GM18498 (cell line): ENCODE data around the gene PRKAR1B.

Experiments used
- ATAC-seq: cut with Tn5 transposase; IDR thresholded peaks from one replicate; pipeline ENCODE4 v1.9.1; 2021; ENCODE audit warnings: mild to moderate bottlenecking, moderate library complexity; ENCODE audit not compliant: unreplicated experiment

The PRKAR1B gene

DNA sequence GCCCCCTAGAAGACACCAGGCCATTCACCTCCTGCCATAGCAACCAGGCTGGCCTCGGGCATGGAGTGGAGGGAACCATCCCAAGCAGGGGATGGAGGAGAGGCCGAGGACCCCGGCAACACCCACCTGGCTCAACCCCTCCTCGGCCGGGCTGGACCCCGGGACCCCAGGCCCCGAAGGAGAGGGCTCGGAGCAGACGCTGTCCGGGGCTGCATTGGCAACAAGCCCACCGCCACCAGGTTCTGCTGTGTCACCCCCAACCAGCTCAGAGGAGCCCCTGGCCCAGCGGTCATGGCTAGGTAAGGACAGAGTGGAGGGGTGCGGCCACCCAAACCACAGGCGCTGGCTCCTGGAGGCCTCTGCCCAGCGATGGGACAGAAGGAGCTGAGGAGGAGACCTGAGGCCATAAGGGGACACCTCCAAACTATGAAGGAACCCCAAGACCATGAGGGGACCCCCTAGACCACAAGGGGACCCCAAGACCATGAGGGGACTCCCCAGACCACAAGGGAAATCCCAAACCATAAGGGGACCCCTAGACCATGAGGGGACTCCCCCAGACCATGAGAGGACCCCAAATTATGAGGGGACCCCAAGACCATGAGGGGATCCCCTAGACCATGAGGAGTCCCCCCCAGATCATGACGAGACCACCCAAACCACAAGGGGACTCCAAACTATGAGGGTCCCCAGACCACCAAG is 132.7 kb downstream of the PRKAR1B start:
- no peak for ATAC-seq

DNA sequence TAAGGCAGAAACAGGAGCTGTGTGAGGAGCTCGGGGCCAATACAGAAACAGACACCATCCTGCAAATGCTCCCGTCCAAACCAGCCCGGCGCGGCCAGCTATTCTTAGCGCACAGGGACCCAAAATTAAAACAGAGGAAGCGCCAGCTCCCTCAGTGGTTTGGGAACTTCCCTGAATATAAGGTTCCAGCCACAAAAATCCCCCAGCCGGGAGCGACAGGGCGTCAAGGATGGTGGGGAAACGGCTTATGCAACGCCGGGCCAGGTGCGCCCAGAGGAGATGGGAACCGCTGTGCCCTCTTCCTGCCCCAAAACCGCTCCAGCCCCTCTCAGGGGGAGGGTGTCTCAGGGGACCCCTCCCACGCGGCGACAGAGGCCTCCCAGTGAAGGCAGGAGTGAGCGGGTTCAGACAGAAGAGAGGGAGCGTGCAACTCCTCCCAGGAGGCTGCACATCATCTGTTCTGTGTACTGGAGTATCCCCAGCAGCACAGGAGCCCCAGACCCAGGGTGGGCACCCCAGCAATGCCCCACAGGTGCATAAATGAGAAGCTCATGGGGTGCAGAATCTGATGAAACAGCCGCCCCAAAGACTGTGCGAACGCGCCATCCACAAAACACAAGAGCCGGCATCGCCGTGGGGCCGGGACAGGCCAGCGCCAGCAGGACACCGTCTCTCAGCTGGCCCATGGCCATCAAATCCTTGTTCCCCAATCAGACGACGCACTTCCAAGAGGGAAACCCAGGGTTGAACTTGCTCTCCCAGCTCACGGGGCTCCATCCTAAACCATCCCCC is 133.6 kb downstream of the PRKAR1B start:
- ATAC-seq, result no peak

DNA sequence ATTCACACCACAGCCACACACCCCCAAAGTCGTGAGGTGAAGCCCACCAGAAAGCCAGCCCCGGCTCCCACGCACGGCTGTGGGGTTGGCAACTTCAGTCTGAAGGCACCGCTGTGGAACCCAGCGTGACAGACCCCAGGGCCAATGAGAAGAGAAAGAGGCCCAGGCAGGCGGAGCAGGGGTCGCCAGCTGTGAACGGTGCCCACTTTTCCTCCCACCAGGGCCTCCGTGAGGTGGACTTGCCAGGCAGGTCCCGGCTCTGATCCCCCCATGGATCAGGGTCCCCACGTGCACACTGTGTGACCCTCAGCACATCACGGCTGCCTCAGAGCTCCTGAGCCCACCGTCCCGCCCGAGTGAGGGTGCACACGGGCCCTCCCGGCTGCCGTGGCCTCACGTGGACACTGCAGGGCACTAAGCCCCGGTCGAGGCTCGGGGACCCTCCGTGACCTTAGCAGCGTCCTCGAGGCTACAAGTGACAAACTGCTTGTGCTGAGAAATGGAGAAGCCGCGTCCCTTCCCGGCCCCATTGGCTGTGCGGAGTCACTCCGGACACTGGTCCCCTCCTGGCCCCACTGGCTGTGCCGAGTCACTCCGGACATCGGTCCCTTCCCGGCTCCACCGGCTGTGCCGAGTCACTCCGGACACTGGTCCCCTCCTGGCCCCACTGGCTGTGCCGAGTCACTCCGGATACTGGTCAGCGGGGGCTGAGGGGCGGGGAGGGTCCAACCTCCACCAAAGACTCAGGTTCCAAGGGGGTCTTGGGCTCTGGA is 135.0 kb downstream of the PRKAR1B start:
- ATAC-seq, result no peak

DNA sequence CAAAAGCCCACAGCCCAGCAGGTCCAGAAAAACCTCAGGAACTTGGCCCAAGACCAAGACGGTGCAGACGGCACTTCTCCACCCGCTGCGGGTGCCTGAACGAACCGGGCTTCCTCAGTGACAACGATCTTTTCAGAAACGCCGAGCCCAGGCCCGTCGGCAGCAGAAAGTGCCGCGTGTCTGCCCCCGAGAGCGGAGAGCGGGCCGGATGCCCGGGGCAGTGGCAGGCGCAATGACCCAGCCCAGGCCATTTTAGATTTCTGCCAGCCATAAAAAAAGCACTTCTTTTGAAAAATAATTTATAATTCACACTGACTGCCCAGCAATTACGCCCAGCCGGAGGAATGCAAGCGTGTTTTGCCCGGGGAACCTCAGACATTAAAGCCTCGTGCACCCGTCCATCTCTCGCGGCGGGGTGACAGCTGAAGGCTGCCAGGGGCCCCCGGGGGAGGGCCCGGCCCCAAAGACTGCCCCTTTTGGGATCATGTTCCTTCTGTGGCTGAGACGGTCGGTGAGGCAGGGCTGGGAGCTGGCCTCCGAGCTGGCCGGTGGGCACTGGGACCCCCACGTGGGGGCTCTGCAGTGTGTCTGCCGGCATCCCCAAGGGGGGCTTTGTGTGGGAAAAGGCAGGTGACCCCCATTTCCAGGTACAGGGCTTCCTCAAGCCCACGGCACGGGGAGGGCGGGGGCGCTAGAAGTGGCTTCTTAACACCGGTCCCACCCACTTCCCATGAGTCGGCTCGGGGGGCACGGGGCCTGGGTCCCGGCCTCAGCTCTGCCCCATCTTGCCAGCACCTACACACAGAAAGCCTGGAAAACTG is 136.1 kb downstream of the PRKAR1B start:
- no peak for ATAC-seq

DNA sequence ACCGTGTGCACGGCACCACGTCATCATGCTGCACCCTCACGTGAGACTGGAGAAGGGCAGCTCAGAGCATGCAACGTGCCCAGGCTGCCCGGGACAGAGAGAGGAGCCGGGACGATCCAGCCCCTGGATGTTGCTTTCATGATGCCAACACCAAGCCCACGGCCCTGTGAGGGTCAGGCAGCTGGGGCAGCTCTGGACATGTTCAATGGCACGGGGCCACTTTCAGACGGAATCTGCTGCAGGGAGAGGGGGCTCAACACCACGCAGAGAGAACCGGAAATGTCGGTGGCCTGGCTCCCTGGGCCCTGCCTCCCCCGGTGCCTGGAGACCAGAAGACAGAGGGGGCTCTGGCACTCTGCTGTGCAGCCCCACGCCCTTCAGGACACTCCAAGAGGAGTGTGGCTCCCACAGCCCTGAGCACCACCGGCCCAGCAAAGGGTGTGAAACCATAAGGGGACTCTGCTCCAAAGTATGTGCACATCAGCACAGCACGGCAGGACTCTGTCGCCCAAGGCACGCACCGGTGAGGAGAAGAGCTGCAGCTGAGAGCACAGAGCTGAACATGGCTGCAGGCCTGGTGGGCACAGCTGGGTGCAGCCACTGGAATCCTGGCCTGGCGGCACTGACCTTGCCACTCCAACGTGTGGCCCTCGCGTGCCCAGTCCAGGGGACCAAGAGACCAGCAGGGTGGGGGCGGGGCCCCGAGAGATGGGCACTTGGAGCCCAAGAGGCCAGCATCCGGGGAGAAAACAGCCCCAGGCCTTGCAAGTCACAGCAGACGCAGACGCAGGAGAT is 137.1 kb downstream of the PRKAR1B start:
- ATAC-seq, result no peak

DNA sequence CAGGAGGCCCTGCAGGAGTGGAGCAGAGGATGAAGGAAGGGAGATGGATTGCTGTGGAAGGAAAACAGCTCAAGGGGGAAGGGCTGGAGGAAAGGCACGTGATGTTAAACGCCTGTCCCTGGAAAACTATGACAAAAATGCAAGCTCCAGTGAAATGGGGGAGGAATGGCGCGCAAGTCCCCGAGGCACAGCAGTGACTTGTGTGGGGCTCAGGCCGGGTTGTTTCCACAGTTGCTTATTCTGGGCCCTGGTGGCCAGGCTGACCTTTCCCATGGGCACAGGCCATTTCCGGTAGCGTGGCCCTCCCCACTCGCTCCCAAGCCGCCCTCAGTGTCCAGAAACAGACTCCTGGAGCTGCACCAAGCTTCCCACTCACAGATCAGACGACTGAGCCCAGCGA is 139.3 kb downstream of the PRKAR1B start:
- no peak for ATAC-seq

DNA sequence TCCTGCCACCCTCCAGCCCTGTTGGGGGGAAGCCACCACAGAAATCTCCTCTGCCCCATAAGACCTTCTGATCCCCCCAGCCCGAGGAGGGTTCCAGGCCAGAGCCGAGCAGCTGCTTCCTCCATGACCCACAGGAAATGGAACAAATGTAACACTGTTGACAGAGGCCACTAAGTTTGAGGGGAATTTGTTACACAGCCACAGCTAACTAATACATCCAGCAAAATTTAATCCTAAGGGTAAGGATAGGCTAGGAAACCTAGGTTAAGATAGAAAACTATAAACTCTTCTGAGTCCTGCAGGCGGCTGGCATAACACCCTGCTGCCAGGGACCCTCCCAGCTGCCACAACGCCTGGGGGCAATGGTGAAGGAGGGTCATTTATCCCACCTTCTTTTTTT is 140.6 kb downstream of the PRKAR1B start:
- no peak for ATAC-seq

DNA sequence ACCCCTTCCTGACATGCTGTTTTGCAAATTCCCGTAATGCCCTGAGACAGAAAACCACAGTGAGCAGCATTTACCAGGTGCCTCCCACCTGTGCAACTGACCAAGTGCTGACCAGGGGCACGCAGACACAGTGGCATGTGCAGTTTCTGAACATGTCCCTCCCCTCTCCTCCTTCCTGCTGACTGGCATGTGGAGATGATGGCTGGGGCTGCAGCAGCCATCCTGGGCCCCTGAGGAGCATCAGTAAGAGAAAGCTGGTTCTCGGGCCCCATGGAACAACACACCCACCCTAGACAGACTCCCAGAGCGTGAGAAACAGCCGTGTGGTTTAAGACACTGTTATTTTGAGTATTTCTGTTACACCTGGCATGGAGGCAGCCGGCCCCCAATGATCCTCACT is 141.2 kb downstream of the PRKAR1B start:
- ATAC-seq, result no peak

DNA sequence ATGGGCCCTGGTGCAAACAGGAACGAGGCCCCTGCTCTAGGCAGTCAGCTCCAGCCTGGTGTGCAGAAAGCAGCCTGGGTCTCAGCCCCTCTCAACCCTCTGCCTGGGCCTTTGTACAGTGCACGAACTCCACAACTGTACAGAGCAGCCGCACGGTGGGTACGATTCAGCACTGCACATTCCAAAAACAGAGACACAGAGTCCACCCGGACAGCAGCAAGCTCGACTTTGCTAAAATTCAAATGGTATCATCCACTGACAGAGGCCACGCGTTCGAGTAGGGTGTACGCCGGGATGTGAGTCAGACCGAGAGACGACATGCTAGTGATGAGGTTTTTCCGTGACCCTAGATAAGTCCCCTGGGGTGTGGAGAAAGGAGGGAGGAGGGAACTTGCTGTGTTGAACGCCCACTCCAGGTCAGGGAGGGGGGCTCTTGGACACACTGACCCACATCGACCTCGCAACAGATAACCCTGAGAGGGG is 141.8 kb downstream of the PRKAR1B start:
- ATAC-seq, result no peak

DNA sequence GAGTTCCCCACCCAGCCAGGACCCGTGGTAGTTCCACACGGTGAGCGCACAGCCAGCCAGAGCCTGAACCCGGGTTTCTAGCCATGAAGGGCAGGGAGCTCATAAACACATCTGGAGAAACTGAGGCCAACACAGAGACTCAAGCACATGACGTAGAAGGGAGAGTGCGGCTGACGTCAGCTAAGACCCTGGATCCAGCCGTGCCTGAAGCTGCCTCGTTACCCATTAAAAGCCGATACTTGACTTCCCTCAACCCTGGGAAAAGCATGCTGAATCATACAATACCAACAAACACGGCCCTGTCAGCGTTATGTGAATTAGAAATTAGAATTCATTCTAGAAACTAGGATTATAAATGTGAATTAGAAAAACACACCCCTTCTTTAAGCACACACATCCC is 142.3 kb downstream of the PRKAR1B start:
- ATAC-seq, result no peak

DNA sequence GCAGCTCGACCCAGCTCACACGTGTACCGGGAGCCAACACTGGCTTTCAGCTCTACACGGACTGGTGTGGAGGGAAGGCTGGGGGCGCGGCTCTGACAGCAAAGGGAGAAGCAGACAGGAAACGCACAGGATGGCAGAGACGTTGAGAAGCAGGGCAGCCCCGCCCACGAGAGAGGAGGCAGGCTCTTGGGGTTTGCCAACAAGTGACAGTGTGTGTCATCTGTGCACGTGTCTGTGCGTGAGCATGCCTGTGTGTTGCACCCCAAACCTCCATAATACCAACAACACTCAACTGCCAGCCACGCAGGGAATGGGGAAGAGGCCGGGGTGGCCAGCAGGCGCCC is 143.0 kb downstream of the PRKAR1B start:
- no peak for ATAC-seq

DNA sequence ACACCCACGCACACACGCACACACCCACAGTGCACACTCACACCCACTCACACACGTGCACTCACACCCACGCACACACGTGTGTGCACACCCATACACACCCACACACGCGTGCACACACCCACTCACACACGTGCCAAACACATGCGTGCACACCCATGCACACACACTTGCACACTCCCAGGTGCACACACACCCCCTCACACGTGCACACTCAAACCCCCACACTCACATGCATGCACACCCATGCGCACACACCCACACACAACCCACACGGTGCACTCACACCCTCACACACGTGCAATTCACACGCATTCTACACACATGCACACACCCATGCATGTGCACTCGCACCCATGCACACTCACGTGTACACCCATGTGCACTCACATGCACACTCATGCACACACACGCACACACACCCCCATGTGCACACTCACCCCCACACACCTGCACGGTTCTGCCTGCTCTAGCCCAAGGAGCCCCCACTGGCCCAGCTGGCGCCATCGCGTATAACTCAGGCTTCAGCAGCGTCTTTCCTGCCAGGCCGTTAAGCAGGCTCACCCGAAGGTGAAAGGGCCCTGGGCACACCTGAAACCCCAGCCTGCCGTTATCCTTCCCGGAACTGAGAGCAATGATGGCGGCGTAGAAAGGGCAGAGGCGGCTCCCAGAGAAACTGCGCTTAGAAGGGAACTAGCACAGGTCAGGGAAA is 143.5 kb downstream of the PRKAR1B start:
- ATAC-seq, result no peak

DNA sequence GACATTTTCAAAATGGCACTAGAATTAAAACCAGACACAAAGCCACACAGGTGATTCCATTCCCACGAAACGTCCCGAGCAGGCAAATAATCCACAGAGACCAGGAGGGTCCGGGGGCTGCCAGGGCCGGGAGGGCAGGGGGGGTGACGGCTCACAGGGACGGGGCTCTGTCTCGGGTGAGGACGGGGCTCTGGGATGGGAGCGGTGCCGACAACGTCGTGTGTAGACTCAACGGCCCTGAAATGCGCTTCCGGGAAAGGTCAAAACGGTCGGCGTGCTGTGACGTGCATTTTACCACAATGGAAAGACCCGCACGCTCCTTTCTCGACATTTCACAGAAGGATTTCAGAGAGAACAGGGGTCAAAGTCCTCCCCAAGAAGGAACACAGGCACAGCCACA is 144.2 kb downstream of the PRKAR1B start:
- ATAC-seq, result no peak

DNA sequence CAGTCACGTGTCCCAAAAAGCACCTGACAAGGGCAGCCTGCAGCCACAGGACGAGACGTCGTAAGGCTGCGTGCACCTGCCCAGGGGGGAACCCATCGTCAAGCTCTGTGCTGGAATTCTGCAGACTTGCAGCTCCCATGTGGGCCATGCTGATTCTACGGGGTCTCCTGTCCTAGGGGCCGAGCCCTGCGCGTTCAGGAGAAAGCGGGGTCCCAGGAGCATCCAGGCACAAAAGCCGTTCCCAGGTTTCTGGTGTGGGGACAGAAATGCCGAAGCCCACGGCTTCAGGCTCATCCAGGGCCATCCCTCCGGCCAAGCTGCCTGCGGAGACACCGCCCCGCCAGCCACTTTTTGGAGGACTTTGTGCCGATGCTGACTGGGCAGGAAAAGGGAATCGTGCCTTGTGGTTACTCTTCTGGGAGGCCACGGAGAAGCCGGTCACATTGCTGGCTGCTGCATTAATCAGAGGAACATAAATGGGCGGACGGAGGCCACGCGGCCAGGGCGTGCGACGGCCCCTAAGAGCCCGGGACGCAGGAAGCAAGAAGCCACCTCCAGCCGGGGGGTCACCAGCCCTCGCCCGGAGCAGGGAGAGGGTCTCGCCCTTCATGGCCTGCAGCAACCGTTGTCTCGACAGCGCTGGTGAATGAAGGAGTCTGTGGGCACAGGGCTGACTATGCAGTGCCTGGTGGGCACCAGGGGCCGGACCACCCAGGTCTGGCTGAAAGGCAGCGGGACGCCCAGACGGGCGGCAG is 144.8 kb downstream of the PRKAR1B start:
- no peak for ATAC-seq

DNA sequence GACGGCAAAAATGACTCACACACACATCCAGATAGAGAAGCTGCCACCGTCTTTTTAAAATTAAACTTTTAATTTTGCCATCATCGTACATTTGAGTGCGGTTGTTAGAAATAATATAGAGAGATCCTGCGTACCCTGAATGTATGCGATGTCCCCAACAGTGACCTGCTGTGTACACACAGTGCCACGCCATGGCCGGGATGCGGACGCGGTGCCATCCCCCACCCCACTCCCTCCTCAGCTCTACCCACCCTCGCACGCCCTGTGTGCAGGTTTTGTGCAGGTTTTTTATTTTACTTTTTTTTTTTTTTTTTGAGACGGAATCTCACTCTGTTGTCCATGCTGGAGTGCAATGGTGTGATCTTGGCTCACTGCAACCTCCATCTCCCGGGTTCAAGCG is 148.7 kb downstream of the PRKAR1B start:
- ATAC-seq, result no peak

DNA sequence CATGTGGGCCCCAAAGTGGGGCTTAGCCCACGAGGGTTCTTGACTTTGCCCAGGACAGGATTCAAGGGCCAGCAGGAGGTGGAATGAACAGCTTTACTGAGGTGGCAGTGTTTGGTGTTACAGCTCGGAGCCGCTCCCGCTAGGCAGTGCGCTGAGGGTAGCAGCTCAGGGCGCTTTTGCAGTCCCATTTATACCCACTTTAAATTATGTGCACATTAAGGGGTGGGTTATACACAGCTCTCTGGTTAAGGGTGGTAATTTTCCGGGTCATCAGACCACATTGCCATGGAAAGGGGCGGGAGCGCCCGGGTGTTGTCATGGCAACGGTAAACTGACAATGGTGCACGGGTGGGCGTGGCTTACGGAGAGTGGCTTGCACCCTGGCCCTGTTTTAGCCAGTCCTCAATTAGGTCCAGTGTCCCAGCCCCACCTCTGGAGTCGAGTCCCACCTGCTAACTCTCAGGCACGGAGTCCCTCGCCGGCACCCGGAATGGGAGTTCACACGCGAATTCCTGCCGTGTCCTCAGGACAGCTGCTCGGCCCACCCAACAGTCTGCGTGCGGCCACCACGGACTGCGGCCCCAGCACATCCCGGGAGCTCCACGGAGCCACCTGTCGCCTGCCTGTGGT is 149.2 kb downstream of the PRKAR1B start:
- no peak for ATAC-seq

DNA sequence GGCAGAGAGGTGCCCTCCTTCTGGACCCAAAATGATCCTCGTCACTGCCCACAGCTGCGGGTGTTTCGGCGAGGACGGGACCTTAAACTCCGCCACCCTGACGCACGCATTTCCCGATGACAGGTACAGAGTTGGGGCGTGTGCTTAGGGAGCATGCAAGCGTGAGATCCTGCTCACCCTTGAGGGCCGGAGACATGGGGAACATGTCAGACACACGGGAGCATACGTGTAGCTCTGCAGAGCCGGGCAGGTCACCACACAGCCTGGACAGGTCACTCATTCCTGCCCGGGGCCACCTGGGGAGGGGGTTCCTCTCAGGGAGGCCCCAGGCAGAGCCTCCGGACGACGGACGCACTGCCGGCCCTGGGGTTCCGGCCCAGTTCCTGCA is 149.8 kb downstream of the PRKAR1B start:
- ATAC-seq, result no peak

DNA sequence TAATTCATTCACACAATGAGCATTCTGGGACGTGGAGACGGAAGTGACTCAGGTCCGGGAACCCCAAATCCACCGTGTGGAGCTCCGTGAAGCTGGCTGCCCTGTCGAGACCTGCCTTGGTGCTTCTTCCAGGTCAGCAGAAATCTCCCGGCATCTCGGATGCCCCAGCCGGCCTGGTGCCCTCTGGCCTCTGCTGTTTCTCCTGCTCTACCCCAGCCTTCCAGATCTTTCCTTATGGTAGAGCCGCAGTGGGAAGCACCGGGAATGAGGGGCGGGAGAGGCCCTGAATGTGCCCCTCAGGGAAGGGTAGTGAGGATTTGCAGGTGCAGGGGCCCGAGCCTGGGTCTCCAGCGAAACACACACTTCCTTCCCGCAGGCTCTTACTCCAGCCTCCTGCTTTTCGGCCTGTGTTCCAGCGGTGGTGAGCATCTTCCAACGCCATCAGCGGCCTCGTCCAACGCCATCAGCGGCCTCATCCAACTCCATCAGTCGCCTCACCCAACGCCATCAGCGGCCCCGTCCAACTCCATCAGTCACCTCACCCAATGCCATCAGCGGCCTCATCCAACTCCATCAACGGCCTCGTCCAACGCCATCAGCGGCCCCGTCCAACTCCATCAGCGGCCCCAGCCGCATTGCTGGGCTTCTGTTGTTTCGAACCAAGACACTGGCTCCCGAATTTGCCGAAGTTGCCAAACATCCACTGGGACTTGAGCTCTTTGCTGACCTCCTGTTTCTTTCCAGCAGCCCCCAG is 150.4 kb downstream of the PRKAR1B start:
- no peak for ATAC-seq
